Measurements from ENCODE around the gene BRDT.
"Not testable (repeated sequence)": the region's sequence is repeated elsewhere in the genome, so short reads cannot be mapped to it uniquely, and the experiment has no call there.

The BRDT gene

DNA sequence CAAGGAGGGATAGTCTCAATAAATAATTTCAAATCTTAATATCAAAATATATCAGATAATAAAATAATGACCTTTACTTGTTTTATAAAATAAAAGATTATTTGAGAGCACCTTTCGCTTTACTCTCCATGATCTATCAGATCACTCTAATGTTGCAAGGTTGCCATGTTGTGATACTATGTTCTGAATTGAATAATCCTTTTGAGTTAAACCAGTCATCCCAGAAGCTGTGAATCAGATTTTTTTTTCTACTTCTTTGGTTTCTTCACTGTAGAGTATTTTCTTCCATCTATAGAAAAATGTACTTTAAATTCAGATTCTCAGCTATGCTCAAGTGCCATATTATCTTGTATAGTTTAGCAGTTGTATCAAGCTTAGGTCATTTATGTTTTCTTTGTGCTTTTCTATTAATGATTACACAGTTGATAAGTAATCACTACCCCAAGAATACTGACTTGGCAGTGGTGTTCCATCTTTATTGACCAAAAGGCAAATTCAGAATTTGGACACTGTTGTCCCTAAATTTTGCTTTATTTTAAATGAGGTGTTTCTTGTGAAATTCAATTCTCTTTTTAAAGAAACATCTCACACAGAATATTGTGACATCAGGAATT is 32.9 kb downstream of the BRDT start:
- DNase-seq (ENCODE audit: low read depth, low spot score), result no peak

DNA sequence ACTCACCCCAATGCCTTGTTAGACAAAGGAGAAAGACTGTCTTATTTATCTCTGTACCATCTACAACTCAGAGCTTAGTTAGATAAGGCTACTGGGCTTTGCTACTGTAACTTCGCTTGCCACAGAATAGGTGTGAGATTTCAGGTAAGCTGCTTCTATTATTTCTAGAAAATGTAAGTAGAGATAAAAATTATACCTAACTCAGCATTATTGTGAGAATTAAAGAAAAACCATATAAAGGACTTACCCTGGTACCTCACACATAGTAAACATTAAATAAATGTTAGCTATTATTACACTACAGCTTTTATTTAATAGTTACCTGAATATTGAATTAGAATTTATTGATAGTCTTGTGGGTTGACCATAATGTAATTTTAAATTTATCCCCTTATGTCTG is 44.1 kb downstream of the BRDT start:
- DNase-seq (ENCODE audit: low read depth, low spot score), result no peak

DNA sequence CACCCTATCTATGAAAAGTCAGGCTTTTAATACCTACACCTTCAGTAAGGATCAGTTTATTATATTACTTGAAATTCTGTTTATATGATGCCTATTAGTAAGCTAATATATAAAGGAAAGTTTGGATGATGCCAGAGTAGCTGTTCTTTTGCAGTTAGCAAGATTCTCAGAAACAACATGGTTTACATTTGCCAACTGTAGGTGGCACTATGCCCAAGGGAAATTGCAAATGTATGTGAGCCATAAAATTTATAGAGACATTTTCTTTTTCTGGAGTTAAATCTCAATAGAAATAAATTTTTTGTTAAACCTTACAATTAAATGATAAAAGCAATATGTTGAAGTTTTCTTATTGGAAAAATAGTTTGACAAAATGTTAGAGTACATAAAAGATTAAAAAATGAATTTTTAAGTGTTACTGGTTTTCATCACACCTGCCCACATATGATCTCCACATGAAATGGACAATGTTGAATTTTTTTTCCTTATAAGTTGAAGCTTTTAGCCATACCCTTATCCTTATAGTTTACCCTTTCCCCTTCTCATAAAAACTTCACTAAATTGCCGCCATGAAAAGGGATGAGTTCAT is 48.5 kb downstream of the BRDT start:
- DNase-seq (ENCODE audit: low read depth, low spot score), result peak; percentile 9

DNA sequence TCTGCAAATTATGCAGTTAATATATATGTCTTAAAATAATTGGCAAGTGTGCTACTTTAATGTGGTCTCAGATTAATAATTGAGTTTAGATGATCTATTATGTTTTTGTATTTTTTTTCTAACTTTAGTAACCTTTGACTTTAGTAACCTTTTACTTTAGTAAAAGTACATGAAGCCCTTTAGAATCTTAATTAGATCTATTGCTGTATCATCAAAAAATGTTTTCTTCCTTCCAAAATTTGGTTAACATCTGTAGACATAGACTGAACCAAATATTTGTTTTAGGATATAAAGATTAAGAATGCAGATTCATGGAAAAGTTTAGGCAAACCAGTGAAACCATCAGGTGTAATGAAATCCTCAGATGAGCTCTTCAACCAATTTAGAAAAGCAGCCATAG is 54.9 kb downstream of the BRDT start:
- DNase-seq (ENCODE audit: low read depth, low spot score), result no peak

DNA sequence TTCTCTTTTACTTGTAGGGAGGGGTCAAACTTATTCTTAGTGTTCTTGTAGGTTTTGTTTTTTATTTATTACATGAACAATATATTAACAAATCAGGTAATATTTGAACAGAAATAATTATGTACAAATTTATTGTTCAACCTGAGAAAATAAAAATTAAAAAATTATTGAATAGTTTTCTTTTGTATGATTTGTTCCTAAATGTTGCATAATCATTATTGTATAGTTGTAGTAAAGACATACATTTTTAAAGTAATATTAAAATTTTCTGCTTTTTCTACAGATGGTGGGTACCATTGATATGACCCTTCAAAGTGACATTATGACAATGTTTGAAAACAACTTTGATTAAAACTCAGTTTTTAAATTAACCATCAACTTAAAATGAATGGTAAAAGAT is 64.7 kb downstream of the BRDT start:
- no peak for DNase-seq (ENCODE audit: low read depth, low spot score)

DNA sequence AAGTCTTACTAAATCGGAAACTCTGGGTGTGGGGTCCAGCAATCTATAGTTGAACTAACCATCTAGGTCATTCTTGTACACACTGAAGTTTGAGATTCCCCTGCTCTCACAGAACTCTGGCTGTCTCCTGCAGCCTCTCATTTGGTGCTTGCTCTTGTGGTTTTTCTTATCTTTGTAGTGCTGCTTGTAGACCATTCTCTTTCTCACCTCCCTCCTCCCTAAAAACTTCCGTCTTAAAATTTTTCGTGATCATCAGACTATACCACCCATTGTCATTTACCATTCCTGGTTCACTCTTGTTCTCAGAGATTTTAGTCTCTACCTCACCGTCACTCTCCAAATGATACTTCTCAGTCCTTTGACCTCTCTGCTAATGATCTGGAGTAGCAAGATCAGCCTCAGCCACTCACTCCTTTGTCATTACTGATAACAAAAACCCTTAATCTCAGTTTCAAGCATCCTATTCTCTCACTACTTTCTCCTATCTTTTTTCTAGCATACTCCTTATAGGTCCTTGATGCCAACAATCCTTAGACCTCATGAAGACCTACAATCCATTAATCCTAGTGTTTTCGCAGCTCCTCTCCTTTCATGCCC is 67.6 kb downstream of the BRDT start:
- DNase-seq (ENCODE audit: low read depth, low spot score), result no peak

DNA sequence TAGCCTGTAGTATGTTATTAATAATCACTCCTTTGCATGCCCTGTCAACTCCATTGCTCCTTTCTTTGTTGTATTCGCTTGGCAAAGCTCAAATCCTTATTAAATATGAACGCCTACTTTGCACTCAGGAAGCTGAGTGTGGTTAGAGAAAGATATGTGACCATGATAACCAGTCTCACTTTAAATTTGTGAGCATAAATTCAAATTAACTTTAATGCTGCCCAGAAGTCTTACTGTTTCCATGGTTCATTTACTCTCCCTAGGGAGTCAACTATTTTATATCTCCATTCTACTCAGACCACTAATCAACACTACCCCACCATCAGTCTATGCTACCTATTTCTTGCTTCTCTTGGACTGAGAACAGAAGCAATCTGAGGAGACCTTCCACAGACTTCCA is 68.5 kb downstream of the BRDT start:
- DNase-seq (ENCODE audit: low read depth, low spot score), result no peak

DNA sequence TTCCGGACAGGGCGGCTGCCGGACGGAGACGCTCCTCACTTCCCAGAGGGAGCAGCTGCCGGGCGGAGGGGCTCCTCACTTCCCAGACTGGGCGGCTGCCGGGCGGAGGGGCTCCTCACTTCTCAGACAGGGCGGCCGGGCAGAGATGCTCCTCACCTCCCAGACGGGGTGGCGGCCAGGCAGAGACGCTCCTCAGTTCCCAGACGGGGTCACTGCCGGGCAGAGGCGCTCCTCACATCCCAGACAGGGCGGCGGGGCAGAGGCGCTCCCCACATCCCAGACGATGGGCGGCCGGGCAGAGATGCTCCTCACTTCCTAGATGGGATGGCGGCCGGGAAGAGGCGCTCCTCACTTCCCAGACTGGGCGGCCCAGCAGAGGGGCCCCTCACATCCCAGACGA is 76.8 kb downstream of the BRDT start:
- not testable (repeated sequence) for DNase-seq (ENCODE audit: low read depth, low spot score)

DNA sequence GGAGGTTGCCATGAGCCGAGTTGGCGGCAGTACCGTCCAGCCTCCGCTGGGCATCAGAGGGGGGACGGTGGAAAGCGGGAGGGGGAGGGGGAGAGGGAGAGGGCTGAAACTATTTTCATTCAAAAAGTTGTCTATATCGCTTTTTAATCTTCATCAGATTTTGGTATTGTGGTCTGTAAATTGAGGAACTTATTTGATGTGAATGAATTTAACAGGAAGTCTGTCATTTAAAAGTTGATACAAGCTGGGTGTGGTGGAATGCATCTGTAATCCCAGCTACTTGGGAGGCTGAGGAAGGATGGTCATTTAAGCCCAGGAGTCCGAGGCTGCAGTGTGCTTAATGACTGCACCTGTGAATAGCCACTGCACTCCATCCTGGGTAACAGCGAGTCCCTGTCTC is 77.6 kb downstream of the BRDT start:
- no peak for DNase-seq (ENCODE audit: low read depth, low spot score)

DNA sequence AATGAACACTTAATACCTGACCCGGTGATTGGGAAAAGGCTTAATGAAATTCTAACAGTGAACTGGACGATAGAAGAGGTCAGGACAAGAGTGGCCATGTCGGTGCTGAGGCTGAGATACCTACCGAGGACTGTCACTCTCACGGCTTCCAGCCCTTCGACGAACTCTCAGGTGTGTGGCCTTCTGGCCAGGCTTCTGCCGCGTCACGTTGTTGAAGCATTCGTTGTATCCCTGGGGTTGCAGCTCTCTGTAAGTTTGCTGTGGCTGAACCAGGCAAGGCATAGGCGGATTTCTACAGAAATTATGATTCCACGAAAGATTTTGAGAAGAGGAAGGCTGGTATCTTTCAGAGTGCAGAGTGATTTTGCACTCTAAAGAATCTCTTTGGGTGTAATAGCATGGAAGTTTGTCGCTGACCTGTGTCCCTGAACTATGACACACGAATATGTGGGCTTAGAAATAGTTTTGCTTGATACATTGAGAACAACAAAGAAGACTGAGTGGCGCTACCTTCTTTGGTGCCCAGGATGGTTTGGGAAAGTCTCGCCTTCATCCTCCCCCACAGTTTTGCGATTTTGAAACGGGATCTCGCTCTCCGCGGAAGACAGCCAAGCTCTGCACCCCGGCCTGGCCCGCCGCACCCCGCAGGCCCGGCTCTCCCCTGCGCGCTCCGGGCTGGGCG is 80.2 kb downstream of the BRDT start:
- no peak for DNase-seq (ENCODE audit: low read depth, low spot score)

DNA sequence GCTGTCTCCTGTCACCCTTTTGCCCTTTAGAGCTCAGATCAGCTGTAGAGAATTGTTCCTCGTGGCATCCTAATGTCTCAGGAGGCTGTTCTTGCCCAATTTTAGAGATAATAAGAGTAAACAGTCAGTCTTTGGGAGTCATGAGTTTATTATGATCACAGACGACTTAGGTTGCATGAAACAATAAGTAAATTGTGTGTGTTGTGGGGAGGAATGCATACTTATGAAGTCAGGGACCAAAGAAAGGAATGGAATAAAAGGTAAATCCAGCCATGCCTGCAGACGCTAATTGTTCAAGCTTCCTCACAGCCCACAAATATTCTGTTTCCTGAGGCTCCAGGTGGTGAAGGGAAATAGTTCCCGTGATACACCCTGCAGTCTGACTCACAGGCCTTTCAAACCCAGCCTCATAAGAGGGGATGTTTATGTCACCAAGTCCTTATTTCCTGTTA is 81.5 kb downstream of the BRDT start:
- no peak for DNase-seq (ENCODE audit: low read depth, low spot score)

DNA sequence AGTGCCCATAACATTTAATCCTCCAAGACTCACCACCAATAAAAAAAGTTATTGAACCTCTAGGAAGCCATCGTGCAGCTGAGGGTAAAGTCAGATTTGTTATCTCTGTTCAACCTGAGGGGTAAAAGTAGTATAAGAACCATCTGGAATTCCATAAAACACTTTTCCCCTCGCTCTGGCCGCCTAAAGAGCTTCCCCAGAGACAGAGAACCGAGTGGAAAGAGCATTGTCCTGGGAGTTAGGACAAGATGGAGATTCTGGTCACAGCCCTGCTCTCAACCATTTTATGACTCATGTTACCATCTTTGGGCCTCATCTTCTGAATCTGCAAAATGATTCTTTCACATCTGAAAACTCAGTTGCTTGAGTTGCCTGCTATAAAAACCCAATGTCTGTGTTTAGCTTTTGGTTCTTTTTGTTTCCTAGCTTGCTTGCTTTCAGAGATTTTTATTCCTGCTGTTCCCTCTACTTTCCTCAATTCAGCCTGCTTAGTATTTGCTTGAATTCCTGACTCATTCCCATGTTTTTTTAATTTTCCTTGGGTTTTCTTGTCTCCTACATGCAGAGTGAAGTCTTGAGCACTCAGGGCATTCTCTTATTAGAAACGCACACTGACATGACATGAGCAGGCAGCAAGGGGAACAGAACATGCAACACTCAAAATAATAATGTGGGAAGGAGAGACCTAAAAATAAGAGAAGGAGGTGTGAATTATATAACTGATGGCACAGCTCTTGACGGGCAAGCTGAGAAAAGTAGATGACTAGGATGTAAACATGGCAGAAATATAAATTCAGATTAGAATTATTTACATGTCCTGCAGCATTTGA is 82.3 kb downstream of the BRDT start:
- no peak for DNase-seq (ENCODE audit: low read depth, low spot score)

DNA sequence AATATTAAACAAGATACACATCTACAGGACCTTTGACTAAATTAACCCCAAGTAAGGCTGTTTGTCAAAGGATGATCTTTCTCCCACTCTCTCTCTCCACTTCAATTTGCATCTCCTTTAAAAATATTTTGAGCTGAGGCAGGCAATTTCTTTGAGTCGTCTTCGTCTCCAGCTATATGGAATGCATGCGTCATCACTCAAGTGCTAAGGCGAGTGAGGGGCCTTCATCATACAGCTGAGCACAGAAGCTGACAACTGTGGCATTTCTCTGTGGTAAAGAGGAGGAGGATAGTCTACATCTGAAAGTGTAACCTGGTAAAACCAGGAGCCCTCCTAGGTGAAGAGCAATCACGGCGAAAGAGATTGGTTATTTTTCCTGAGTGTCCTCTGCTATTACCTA is 88.2 kb downstream of the BRDT start:
- no peak for DNase-seq (ENCODE audit: low read depth, low spot score)

DNA sequence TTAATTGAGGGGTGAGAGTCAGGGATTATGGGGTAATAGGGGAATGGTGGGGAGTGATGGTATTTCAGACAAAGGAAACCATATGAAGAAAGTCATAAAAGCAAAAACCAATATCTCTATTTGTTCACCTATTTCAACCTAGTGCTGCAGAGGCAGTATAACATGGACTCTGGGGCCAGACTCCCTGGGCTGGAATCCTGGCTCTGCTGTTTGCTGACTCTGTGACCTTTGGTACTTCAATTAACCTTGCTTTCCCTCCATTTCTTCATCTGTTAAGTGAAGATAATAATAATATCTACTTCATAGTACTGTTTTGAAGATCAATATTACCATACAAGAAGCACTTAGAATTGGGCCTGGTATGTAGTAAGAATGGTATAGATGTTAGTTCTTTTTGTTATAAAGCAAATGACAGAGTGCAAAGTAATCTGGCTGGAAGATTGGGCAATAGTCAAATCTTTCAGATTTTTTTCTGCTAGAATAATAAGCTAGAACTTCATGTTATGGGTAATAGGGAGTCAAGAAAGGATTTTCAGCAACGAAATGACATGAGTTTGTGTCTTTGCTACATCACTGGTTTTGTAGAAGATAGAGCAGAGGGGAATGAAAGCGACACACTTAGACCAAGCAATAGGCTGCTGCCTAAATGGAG is 89.6 kb downstream of the BRDT start:
- DNase-seq (ENCODE audit: low read depth, low spot score), result no peak

DNA sequence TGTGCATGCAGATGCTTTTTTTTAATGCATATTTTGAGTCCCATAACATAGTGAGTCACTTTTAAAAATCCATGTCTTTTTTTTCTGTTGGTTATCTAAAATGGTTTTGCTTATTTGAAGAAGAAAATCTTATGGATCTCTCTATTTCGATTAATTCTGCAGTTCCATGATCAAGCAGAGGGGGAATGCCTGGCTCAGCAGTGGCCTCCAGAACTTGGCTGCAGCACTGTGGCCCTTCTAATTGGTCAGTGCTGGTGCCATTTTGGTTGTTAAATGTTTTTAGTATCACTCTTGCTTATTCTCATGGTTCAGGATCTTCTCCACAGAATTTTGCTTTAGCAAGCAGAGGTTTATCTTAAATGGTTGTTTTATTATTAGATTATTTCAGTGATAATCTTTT is 91.8 kb downstream of the BRDT start:
- DNase-seq (ENCODE audit: low read depth, low spot score), result no peak

DNA sequence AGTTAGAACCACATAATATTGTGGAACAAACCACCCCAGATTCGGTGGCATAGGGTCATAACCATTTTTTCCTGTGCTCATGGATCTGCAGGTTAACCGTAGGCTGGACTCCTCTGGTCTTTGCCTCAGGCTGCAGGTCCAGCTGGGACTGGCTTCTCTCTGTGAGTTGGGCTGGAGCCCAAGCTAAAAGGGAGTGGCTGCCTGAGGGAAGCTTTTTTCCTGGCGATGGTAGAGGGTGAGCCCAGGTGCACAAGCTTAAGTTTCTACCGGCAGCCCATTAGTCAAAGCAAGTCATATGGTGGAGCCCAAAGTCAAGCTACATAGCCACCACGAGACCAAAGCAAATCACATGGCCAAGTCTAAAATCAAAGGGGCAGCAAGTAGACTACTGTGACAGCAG is 94.4 kb downstream of the BRDT start:
- no peak for DNase-seq (ENCODE audit: low read depth, low spot score)

DNA sequence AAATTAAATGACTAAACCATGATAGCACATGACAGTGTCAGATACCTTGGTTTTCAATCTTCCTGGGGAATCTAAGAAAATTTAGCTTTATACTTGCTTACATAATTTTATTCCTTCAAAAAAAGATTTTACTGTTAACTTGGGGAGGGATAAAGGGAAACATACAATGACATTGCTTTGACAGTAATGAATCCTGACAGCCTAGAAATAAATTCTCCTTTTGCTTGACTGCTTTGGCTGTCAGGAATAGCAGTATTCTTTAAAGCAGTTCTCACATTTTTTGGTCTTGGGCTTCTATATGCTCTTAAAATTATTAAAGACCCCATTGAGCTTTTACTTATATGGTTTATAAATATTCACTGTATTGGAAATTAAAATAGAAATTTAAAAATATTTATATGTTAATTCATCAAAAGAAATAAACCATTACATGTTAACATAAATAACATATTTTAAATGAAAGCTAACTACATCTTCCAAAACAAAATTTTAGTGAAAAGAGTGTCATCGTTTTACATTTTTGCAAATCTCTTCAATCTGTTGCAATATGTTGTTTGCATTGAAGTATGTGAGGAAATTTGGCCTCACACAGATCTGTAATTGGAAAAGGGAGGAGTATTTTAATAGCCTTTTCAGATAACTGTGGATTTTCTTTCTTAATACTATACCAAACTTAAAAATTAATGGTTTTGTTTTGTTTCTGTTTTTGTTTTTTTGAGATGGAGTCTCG is 96.7 kb downstream of the BRDT start:
- no peak for DNase-seq (ENCODE audit: low read depth, low spot score)

DNA sequence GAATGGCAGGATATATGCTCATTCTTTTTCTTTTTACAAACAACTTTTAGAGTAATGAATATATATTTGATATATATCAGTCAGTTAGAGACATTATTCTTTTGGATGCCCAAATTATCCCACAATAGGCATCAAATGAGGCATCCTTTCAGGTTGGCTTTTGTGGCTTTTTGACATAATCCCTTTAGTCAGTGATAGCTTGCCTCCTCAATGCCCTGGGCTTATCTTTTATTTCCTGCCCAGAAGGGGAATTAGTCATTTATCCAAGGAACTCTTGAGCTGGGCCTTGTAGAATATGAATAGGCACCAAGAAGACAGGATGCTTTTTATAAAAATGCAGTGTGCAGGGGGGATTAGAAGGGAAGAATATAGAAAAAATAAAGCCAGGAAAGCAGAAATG is 102.7 kb downstream of the BRDT start:
- DNase-seq (ENCODE audit: low read depth, low spot score), result no peak

Measured in activated naive CD8-positive, alpha-beta T cell treated with anti-CD3 and anti-CD28 coated beads, Interleukin-2, amount 50 U/mL, for 16 hours (primary cell).